HG02938 (cell line): ENCODE data around the gene GRB2.
"Not testable (repeated sequence)": the region's sequence is repeated elsewhere in the genome, so short reads cannot be mapped to it uniquely, and the experiment has no call there.

Experiments used
- ATAC-seq: cut with Tn5 transposase; IDR thresholded peaks from one replicate; pipeline ENCODE4 v1.9.1; 2021; ENCODE audit warnings: mild to moderate bottlenecking, moderate library complexity; ENCODE audit not compliant: unreplicated experiment

The GRB2 gene

GRCh38 chr17:75405365-75406221, at the start of gene GRB2:
GRB2 (minus strand) TSS chr17:75405678; CDS start chr17:75393628, 12,050 bp downstream.
- ATAC-seq, result peak; percentile 69

GRCh38 chr17:75454672-75455071, 49.2 kb upstream of the GRB2 start:
- not testable (repeated sequence) for ATAC-seq

- no peak for ATAC-seq
Observed at GRCh38 chr17:75454193-75454592, 48.7 kb upstream of the GRB2 start.

GRCh38 chr17:75450270-75450669, 44.8 kb upstream of the GRB2 start:
- ATAC-seq, result no peak

GRCh38 chr17:75447951-75448856, 42.7 kb upstream of the GRB2 start:
- no peak for ATAC-seq

GRCh38 chr17:75445896-75446295, 40.4 kb upstream of the GRB2 start:
- ATAC-seq, result not testable (repeated sequence)

- no peak for ATAC-seq
Observed at GRCh38 chr17:75445296-75445695, 39.8 kb upstream of the GRB2 start.

- no peak for ATAC-seq
Observed at GRCh38 chr17:75442168-75443103, 37.0 kb upstream of the GRB2 start.

- no peak for ATAC-seq
Observed at GRCh38 chr17:75440738-75441448, 35.4 kb upstream of the GRB2 start.

- ATAC-seq, result no peak
Observed at GRCh38 chr17:75439287-75439686, 33.8 kb upstream of the GRB2 start.

GRCh38 chr17:75437404-75437803, 31.9 kb upstream of the GRB2 start:
- ATAC-seq, result not testable (repeated sequence)

- not testable (repeated sequence) for ATAC-seq
Observed at GRCh38 chr17:75434433-75434832, 29.0 kb upstream of the GRB2 start.

- no peak for ATAC-seq
Observed at GRCh38 chr17:75433218-75433783, 27.8 kb upstream of the GRB2 start.

GRCh38 chr17:75430159-75430974, 24.9 kb upstream of the GRB2 start:
- ATAC-seq, result no peak

- no peak for ATAC-seq
Observed at GRCh38 chr17:75428543-75429469, 23.3 kb upstream of the GRB2 start.

- no peak for ATAC-seq
Observed at GRCh38 chr17:75418531-75418930, 13.1 kb upstream of the GRB2 start.

- no peak for ATAC-seq
Observed at GRCh38 chr17:75417054-75417580, 11.6 kb upstream of the GRB2 start.
